ENCODE data around the gene IL3RA. TPM values are rescaled to one million over a fixed set of nuclear protein-coding genes. Genes with fewer than 3 reads are reported as not detected.

The IL3RA gene
- total RNA-seq, 2 donors from 2014 or later = 2.1 to 6.7 TPM

DNA sequence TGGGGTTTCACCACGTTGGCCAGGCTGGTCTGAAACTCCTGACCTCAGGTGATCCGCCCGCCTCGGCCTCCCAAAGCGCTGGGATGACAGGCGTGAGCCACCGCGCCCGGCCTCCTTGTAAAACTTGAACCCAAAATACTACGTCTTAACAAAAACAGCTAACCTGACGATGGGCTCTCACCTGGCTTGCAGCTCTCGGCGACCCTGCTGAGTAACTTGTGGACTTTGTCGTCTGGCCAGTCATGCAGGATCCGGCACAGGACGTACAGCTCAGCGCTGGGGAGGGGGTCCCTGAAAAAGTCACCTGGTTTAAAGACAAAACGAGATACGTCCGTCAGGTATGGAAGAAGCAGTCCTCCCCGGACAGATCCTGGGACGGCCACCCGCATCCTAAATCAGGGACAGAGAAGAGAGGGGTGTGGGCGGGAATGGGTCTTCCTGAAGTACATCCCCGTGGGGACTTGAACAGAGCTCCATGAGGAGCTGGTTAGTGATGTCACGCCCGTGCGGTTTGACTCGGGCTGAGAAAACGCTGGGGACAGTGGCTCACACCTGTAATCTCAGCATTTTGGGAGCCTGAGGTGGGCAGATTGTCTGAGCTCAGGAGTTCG lies 76.1 kb downstream of the IL3RA start:
- no peaks in the 10 kb centered on the region for H3K4me1 ChIP-seq
- TF ChIP-seq, protein P1, sequence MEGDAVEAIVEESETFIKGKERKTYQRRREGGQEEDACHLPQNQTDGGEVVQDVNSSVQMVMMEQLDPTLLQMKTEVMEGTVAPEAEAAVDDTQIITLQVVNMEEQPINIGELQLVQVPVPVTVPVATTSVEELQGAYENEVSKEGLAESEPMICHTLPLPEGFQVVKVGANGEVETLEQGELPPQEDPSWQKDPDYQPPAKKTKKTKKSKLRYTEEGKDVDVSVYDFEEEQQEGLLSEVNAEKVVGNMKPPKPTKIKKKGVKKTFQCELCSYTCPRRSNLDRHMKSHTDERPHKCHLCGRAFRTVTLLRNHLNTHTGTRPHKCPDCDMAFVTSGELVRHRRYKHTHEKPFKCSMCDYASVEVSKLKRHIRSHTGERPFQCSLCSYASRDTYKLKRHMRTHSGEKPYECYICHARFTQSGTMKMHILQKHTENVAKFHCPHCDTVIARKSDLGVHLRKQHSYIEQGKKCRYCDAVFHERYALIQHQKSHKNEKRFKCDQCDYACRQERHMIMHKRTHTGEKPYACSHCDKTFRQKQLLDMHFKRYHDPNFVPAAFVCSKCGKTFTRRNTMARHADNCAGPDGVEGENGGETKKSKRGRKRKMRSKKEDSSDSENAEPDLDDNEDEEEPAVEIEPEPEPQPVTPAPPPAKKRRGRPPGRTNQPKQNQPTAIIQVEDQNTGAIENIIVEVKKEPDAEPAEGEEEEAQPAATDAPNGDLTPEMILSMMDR (IDR thresholded peaks at IDR 0.05) = no peak
- intact Hi-C loops (cut with DNase I) = no loop called here
- H3K9ac ChIP-seq (ENCODE audit: low read depth in 2 of 2, low read length in 2 of 2) = no peak overlapping the region
- H3K9me3 ChIP-seq = no peaks in the 10 kb centered on the region
- no peaks in the 10 kb centered on the region for H3K27me3 ChIP-seq
- no peaks in the 10 kb centered on the region for H3K36me3 ChIP-seq
- DNase-seq = no peak
- no peak overlapping the region for H3K4me3 ChIP-seq
- H3K27ac ChIP-seq = no peak overlapping the region

DNA sequence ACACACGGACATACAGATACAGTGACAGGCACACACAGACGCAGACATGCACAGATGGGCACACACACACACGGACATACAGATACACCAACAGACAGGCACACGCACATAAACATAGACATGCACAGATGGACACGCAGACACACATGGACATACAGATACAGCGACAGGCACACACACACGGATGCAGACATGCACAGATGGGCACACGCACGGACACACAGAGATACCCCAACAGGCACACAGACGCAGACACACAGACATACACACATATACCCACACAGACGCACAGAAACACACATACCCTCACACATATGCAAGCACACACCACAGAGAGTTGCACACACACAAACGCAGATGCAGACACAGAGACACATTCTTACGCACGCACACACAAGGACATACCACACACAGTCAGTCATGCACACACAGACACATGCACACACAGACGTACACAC lies 79.8 kb downstream of the IL3RA start:
- intact Hi-C loops (cut with DNase I) = no loop called here
- TF ChIP-seq, protein P1 (IDR thresholded peaks at IDR 0.05) = no peak
- H3K4me1 ChIP-seq = no peaks in the 10 kb centered on the region
- no peak overlapping the region for H3K27ac ChIP-seq
- no peak overlapping the region for H3K9ac ChIP-seq (ENCODE audit: low read depth in 2 of 2, low read length in 2 of 2)
- H3K27me3 ChIP-seq = no peaks in the 10 kb centered on the region
- no peak for DNase-seq
- H3K4me3 ChIP-seq = no peak overlapping the region
- H3K9me3 ChIP-seq = no peaks in the 10 kb centered on the region
- H3K36me3 ChIP-seq = no peaks in the 10 kb centered on the region

GRCh38 chrX:1416965-1417760 lies 80.6 kb downstream of the IL3RA start:
- no peaks in the 10 kb centered on the region for H3K9me3 ChIP-seq
- TF ChIP-seq, protein P1 (IDR thresholded peaks at IDR 0.05) = no peak
- no peaks in the 10 kb centered on the region for H3K36me3 ChIP-seq
- H3K4me3 ChIP-seq = no peak overlapping the region
- H3K27ac ChIP-seq = no peak overlapping the region
- intact Hi-C loops (cut with DNase I) = no loop called here
- no peaks in the 10 kb centered on the region for H3K4me1 ChIP-seq
- H3K9ac ChIP-seq (ENCODE audit: low read depth in 2 of 2, low read length in 2 of 2) = no peak overlapping the region
- no peak for DNase-seq
- H3K27me3 ChIP-seq = no peaks in the 10 kb centered on the region

GRCh38 chrX:1417921-1418771 lies 81.6 kb downstream of the IL3RA start:
- Histone ChIP-seq H3K27me3 (no peaks in the 10 kb centered on the region), H3K4me1 (no peaks in the 10 kb centered on the region), H3K4me3 (no peak overlapping the region), H3K9ac (ENCODE audit: low read depth in 2 of 2, low read length in 2 of 2) (no peak overlapping the region), H3K36me3 (no peaks in the 10 kb centered on the region), H3K27ac (no peak overlapping the region), H3K9me3 (no peaks in the 10 kb centered on the region)
- TF ChIP-seq, protein P1 (IDR thresholded peaks at IDR 0.05) = no peak
- intact Hi-C loops (cut with DNase I) = no loop called here
- no peak for DNase-seq

DNA sequence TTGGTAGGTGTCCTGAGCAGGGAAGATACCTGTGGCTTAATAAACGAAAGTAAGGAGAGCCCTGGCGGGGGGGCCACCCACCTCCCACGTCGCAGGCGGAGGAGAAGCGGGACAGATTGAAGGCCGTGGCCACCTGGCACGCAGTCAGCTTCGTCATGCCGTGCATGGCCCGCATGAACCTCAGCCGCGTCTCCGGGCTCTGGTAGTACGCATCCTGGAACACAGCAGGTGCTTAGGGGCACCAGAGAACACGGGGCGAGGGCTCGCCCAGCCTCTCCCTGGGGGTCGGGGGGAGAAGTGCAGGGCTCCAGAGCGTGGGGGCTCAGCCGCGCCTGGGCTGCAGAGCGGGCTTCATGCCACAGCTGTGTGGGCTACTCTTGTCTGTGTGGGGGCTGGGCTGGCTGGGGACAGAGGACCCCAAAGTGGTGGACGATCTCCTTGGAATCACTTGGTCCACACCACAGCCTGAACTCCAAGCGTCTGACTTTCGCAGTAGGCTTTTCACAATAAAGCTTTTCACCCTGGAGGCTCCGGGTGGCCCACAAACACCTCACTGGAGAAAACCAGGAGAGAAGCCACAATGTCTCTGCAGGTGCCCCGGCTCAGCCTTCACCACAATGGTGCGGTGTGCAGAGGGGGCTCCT lies 82.4 kb downstream of the IL3RA start:
- H3K9me3 ChIP-seq = no peaks in the 10 kb centered on the region
- no peaks in the 10 kb centered on the region for H3K27me3 ChIP-seq
- no peak overlapping the region for H3K9ac ChIP-seq (ENCODE audit: low read depth in 2 of 2, low read length in 2 of 2)
- intact Hi-C loops (cut with DNase I) = no loop called here
- TF ChIP-seq, protein P1 (IDR thresholded peaks at IDR 0.05) = no peak
- no peaks in the 10 kb centered on the region for H3K4me1 ChIP-seq
- H3K4me3 ChIP-seq = no peak overlapping the region
- H3K36me3 ChIP-seq = no peaks in the 10 kb centered on the region
- no peak overlapping the region for H3K27ac ChIP-seq
- no peak for DNase-seq
